Fibroblast of skin of left biceps (primary cell): ENCODE results near the gene ATMIN.

Source experiments
- DNase-seq, 2 experiments: peaks; one replicate each; pipeline ENCODE4 v3.0.0-alpha.2; 2013; ENCODE audit warnings: low read depth in 2 of 2

The ATMIN gene

DNA sequence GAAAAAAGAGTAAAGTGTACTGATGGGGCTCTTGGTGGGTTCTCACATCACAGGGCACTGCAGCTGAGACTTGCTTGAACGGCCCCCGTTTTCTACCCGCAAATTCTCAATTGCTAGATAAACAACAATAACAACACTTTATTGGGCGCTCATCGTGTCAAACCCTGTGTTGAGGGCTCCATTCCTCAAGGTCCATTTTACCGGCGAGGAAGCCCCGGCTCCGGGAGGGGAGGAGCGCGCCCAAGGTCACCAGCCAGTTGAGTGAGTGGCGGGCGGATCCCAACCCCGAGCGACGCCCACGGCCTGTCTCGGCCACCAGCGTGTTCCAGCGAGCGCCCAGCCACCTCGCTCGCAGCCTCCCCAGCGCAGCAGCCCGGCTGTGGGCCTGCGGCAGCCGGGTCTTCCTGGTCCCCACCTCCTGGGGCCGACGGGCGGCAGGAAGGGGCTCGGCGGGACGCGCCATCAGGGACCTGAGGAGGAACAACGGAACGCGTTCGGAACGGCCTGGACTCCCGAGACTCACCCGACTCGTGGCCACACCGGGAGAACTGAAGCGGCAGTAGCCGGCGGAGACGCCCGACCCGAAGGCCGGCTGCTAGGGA, 29.3 kb upstream of the ATMIN start:
- no peak for DNase-seq

GRCh38 chr16:81006813-81007695, 28.6 kb upstream of the ATMIN start, which contains the start of the genes CENPN and CMC2:
Gene CENPN, plus strand, starts transcription at chr16:81007214. Its CDS starts 4,726 bp downstream, at chr16:81011940.
Gene CMC2, minus strand, starts transcription at chr16:81006885. Its CDS starts 9,491 bp downstream, at chr16:80997394.
- DNase-seq = peak; percentile 98

DNA sequence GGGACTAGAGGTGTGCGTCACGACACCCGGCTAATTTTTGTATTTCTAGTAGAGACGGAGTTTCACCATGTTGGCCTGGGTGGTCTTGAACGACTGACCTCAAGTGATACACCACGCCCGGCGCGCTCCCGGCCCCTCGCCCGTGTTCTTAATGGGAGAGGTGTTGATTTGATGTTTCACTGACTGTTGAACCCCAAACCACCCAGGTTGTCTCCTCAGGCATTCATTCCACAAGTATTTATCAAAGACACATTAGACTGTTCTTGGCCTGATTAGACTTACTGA, 27.2 kb upstream of the ATMIN start:
- no peak for DNase-seq

- DNase-seq = no peak
These were observed 22.7 kb upstream of the ATMIN start for GRCh38 chr16:81012974-81013373.

- DNase-seq = no peak
These were observed 21.0 kb upstream of the ATMIN start for GRCh38 chr16:81014672-81015071.

- no peak for DNase-seq
These were observed 17.1 kb upstream of the ATMIN start for GRCh38 chr16:81018496-81018895.

GRCh38 chr16:81026429-81026828, 9.2 kb upstream of the ATMIN start:
- no peak for DNase-seq

- no peak for DNase-seq
These were observed 5.6 kb upstream of the ATMIN start for GRCh38 chr16:81029930-81030604.

DNA sequence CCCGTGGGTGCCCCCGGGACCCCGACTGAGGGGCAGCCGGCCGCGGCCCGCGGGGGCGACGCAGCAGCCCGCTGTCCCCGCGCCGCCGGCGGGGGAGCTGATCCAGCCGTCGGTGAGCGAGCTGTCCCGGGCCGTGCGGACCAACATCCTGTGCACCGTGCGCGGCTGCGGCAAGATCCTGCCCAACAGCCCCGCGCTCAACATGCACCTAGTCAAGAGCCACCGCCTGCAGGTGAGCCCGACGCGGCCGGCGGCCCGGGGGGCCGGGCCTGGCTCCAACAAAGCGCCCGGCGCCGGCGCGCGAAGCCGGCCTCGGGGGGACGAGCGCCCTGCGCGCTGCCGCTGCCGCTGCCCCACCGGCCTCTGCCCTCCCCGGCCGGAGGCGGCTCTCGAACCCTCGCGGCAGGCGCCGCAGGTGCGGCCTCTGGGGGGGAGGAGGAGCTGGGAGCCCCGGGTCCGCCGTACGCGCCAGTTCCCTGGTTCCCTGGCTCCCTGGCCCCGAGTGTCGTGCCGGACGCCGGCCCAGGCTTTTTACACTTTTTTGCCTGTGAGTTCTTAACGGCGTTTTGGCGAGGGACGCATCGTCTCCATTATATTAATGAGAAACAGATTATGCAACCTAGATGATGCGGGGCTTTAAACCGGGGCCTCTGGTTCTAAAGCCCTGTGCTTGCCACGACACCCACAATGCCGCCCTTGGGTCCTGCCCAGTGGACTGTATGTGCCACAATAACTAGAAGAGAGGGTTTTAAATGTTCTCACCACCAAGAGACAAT, 521 bp downstream of the ATMIN start:
- DNase-seq = no peak

DNA sequence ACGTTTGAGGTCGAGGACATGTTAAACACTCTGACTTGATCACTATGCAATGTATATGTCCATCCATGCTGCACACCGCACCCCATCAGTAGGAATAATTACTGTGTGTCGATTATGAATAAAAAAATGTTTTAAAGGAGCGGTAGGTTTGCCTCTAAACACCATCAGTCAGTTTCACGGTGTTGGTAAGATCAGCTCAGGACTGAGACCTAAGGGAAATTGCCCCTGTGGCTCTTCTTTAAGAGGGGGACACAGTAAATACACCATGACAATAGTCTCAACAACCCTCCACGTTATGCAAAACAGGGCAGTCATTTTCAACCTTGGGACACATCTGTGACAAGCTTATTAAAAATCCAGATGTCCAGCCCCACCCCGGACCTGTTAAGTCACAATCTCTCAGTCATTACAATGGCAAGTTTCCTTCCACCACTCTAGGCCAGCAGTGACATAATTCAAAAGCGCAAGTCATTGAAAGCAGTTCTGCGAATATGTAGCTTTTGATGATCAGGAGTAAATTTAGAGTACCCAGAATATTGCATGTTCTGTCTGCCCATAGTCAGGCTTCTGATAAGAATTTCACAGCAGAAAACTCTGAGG, 1.2 kb downstream of the ATMIN start:
- DNase-seq = no peak

GRCh38 chr16:81040131-81040530, 4.5 kb downstream of the ATMIN start:
- DNase-seq = no peak

- peak; percentile 23 to 29 for DNase-seq
These were observed 5.2 kb downstream of the ATMIN start for GRCh38 chr16:81040842-81041241.

DNA sequence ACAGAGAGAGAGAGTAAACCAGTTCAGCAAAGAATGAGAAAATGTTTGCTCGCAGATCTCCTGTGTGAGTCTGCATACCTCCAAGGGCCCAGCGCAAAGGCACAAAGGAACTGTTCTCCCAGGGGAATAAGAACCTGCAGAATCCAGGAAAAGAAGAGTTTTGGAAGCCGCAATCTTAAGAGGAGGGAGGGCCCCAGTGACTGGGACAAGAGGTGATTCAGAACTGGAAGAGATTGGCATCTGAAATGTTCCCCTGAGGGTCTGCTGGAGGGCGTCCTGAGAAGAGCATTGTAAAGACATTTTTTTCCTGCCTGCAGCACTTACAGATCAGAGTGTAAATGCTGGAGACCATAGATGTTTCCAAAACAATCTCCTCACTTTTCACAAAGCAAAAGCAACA, 6.1 kb downstream of the ATMIN start:
- DNase-seq = no peak

DNA sequence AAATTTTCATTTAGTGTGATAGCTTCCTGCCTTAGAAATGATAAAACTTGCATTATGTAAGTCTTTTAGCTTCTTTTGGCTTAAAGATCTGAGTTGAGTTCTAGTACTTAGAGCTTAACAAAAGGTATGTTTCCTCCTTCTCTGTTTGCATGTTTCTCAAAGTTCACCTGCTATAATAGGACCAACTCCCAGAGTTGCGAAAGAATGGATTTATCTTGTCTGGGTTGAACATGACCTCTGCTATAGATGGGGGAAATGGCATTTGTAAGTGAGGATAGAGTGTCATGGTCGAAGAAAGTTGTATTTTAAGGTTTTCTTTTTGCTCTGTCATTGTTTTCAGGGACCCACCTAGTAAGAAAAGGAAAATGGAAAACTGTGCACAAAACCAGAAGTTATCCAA, 7.2 kb downstream of the ATMIN start:
- no peak for DNase-seq

DNA sequence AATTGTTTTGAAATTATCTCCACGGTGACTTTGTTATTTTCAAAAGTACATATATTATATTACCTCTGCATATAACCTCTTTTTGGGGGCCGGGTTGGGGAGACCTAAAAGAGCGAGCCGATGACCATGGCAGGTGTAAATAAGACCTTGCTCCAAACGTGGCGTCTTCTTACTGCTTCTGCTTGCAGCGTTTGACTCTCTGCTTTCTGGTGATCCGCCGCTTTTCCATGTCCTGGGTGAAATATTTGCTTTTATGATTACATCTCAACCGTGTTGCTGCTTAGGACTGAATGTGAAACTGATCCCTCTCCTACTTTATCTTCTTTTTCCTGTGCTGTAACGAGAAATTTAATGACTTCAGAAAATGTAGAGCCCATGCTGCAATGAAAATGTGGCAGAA, 18.1 kb downstream of the ATMIN start:
- no peak for DNase-seq

GRCh38 chr16:81060576-81061306, 25.1 kb downstream of the ATMIN start:
- no peak for DNase-seq

GRCh38 chr16:81061307-81061640, 25.6 kb downstream of the ATMIN start:
- no peak for DNase-seq

DNA sequence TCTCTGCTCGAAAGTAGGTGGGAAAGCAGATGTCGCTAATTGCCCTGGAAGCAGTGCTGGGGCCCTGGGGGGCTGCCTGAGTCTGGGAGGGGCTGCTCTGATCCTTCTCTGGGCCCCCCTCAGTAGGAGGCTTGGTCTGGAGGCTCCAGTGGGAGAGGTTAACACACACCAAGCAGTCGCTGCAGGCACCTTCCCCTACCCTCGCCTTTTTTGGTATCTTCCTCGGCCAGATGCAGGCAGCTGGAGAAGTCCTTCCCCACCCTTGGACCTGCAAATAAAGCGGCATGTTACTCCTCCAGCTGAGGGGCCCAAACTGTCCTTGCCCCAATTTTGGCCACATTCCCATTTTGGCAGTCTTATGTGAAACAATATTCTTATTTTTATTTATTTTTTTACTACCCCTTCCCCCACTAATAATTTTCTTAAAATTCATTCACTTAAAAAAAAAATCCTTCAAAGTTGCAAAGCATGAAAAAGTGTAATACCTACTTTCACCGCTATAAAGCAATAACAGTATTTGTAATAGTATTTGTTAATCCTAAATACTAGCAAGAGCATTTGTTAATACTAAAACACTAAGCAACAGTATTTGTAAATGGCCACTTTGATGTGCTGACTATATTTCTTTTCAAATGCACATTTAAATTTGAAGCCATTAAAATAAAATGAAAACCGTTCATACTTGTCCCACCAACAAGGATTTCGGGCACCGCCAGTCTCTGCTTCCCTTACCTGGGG, 26.4 kb downstream of the ATMIN start:
- no peak for DNase-seq

- no peak for DNase-seq
These were observed 31.0 kb downstream of the ATMIN start for GRCh38 chr16:81066681-81067080.

DNA sequence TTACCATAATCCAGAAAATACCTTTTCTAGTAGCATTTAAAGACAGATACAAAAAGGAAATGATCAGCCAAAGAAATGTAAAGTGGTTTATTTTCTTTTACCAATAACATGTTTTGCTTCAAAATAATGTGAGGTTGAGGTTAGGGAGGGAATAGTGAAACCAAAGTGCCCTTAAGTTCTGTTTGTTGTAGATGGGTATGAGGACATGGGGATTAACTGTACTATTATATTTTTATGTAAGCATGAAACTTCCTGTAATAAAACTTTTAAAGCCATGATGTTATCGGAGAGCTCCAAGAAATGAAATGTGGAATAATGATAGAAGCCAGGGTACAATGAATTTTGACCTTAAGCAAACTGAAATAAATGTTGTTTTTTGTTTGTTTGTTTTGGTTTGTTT, 31.5 kb downstream of the ATMIN start:
- no peak for DNase-seq
